NT2/D1 (cell line): Measurements from ENCODE around the gene KIFC3.

Source experiments
- YY1 ChIP-seq: IDR thresholded peaks from 2 replicates; pipeline ENCODE4 v1.6.1; 2011; ENCODE audit not compliant: insufficient read length, insufficient read depth
- ZNF274 ChIP-seq: IDR thresholded peaks from 2 replicates; pipeline ENCODE4 v1.6.1; 2011; ENCODE audit warnings: mild to moderate bottlenecking, low read depth, low read length

- TF ChIP-seq YY1 (no peak), ZNF274 (no peak)
These were observed 28.7 kb upstream of the KIFC3 start for GRCh38 chr16:57830890-57831484.
